ENCODE data around the gene IL1RAPL1. TPM values are rescaled to one million over a fixed set of nuclear protein-coding genes. Genes with fewer than 3 reads are reported as not detected.

The IL1RAPL1 gene
- total RNA-seq, 1 experiment from 2014 or later = not detected

DNA sequence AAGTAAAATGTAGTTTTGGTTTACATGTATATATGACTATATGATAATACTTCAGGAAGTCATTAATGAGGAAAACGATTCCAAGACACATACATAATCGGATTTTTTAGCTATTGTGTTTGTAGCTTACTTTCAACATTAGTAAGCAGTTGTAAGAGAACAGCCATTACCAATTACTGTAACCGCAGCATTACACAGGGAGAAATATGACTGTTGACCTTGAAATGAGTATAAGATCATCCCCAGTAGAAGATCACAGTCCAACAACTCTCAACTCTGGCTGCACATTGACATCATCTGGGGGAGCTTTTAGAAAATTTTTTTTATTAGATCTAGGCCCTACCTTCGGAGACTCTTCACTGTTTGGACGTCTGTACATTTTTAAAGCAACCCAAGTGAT, 866.1 kb downstream of the IL1RAPL1 start:
- no peak for TF ChIP-seq CTCF (IDR thresholded peaks at IDR 0.05; ENCODE audit: unreplicated experiment)
- intact Hi-C loops (cut with micrococcal nuclease; ENCODE audit: unreplicated experiment) = no loop called here
- Mint-ChIP-seq H3K4me3 (ENCODE audit: low read depth, unreplicated experiment) (no peak overlapping the region), H3K9me3 (ENCODE audit: low read depth, unreplicated experiment) (no peaks in the 10 kb centered on the region), H3K27me3 (ENCODE audit: unreplicated experiment) (no peaks in the 10 kb centered on the region), H3K27ac (ENCODE audit: unreplicated experiment) (no peak overlapping the region), H3K36me3 (ENCODE audit: insufficient read depth, unreplicated experiment) (no peaks in the 10 kb centered on the region), H3K4me1 (ENCODE audit: low read depth, unreplicated experiment) (no peaks in the 10 kb centered on the region)
- CTCF ChIA-PET = no interaction called here
- no TSS peak for BruUV-seq (replicated peaks)
- DNase-seq = no peak

GRCh38 chrX:29455702-29456101, 868.5 kb downstream of the IL1RAPL1 start:
- CTCF ChIA-PET = no interaction called here
- no peak for DNase-seq
- no peaks in the 10 kb centered on the region for H3K27me3 Mint-ChIP-seq (ENCODE audit: unreplicated experiment)
- no peak for TF ChIP-seq CTCF (IDR thresholded peaks at IDR 0.05; ENCODE audit: unreplicated experiment)
- intact Hi-C loops (cut with micrococcal nuclease; ENCODE audit: unreplicated experiment) = no loop called here
- no peaks in the 10 kb centered on the region for H3K36me3 Mint-ChIP-seq (ENCODE audit: insufficient read depth, unreplicated experiment)
- no peak overlapping the region for H3K4me3 Mint-ChIP-seq (ENCODE audit: low read depth, unreplicated experiment)
- H3K4me1 Mint-ChIP-seq (ENCODE audit: low read depth, unreplicated experiment) = no peaks in the 10 kb centered on the region
- H3K9me3 Mint-ChIP-seq (ENCODE audit: low read depth, unreplicated experiment) = no peaks in the 10 kb centered on the region
- no peak overlapping the region for H3K27ac Mint-ChIP-seq (ENCODE audit: unreplicated experiment)
- BruUV-seq (replicated peaks) = no TSS peak

DNA sequence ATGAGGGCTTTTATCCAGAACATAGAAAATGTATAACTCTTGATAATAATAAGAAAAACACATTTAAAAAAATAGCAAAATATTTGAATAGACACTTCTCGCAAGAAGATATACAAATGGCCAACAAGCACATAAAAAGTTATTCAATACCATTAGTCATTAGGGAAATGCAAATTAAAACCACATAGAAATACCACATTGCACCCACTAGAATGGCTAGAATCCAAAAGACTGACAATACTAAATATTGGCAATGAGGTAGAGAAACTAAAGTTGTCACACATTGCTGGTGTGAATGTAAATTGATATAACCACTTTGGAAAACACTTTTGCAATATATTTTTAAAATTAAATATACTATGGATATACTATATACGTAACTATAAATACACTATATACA, 873.8 kb downstream of the IL1RAPL1 start:
- intact Hi-C loops (cut with micrococcal nuclease; ENCODE audit: unreplicated experiment) = no loop called here
- no peak overlapping the region for H3K27ac Mint-ChIP-seq (ENCODE audit: unreplicated experiment)
- DNase-seq = no peak
- H3K4me1 Mint-ChIP-seq (ENCODE audit: low read depth, unreplicated experiment) = no peaks in the 10 kb centered on the region
- TF ChIP-seq CTCF (IDR thresholded peaks at IDR 0.05; ENCODE audit: unreplicated experiment) = no peak
- no peaks in the 10 kb centered on the region for H3K36me3 Mint-ChIP-seq (ENCODE audit: insufficient read depth, unreplicated experiment)
- CTCF ChIA-PET = no interaction called here
- no TSS peak for BruUV-seq (replicated peaks)
- H3K4me3 Mint-ChIP-seq (ENCODE audit: low read depth, unreplicated experiment) = no peak overlapping the region
- H3K27me3 Mint-ChIP-seq (ENCODE audit: unreplicated experiment) = no peaks in the 10 kb centered on the region
- H3K9me3 Mint-ChIP-seq (ENCODE audit: low read depth, unreplicated experiment) = no peaks in the 10 kb centered on the region

DNA sequence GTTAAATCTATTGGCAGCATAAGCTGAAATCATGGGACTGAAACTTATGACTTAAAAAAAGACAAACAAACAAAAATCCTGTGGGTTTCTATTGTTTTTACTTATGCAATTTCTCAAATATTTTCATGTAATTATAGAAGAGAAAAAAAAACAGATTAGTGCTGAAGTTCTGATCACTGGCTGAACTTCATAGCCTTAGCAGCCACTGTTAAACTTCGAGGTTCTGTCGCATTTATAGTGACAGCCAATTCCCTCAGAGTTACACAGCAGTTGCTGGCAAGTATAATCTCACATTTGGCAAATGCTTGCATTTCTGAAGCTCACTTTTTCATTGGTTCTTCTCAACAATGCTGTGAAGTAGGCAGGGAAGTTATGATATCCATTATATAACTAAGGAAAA, 879.2 kb downstream of the IL1RAPL1 start:
- no peak for TF ChIP-seq CTCF (IDR thresholded peaks at IDR 0.05; ENCODE audit: unreplicated experiment)
- CTCF ChIA-PET = no interaction called here
- intact Hi-C loops (cut with micrococcal nuclease; ENCODE audit: unreplicated experiment) = no loop called here
- Mint-ChIP-seq H3K9me3 (ENCODE audit: low read depth, unreplicated experiment) (peaks cover 2% of the 10 kb centered on the region), H3K36me3 (ENCODE audit: insufficient read depth, unreplicated experiment) (no peaks in the 10 kb centered on the region), H3K27me3 (ENCODE audit: unreplicated experiment) (no peaks in the 10 kb centered on the region), H3K27ac (ENCODE audit: unreplicated experiment) (no peak overlapping the region), H3K4me3 (ENCODE audit: low read depth, unreplicated experiment) (no peak overlapping the region), H3K4me1 (ENCODE audit: low read depth, unreplicated experiment) (no peaks in the 10 kb centered on the region)
- BruUV-seq (replicated peaks) = no TSS peak
- DNase-seq = no peak
